Stimulated activated naive B cell treated with anti-CD40 and anti-IgM and Interleukin-4, amounts not matched to agents 10 μg/mL and 1 μg/mL and 100 μg/mL, for 72 hours (primary cell): ENCODE results near the gene SRBD1.
"Not testable (repeated sequence)": the region's sequence is repeated elsewhere in the genome, so short reads cannot be mapped to it uniquely, and the experiment has no call there.

Source experiments
- ATAC-seq, 2 donors: fragments of 150-1000 bp; cut with Tn5 transposase; replicated peaks; 2 replicates each; pipeline ENCODE4 v1.10.0; 2021; ENCODE audit warnings: moderate library complexity in 1 of 2
- DNase-seq: peaks from one replicate; pipeline ENCODE4 v3.0.0; 2021
- H3K27ac Mint-ChIP-seq: one replicate; pipeline ENCODE4 v1.8.0; 2022; ENCODE audit warnings: mild to moderate bottlenecking, mixed read lengths
- H3K27me3 Mint-ChIP-seq, 2 donors: one replicate each; pipeline ENCODE4 v1.8.0; 2022; ENCODE audit warnings: mixed read lengths in 2 of 2
- H3K36me3 Mint-ChIP-seq, 2 donors: one replicate each; pipeline ENCODE4 v1.8.0; 2022; ENCODE audit warnings: mixed read lengths in 2 of 2, mild to moderate bottlenecking in 1 of 2
- H3K4me1 Mint-ChIP-seq, 2 donors: one replicate each; pipeline ENCODE4 v1.8.0; 2022; ENCODE audit warnings: mixed read lengths in 2 of 2, mild to moderate bottlenecking in 1 of 2
- H3K4me3 Mint-ChIP-seq, 2 donors: one replicate each; pipeline ENCODE4 v1.8.0; 2022; ENCODE audit warnings: mild to moderate bottlenecking in 2 of 2, mixed read lengths in 2 of 2, moderate library complexity in 1 of 2
- H3K9me3 Mint-ChIP-seq, 2 donors: one replicate each; pipeline ENCODE4 v1.8.0; 2022; ENCODE audit warnings: mixed read lengths in 2 of 2, mild to moderate bottlenecking in 1 of 2

Gene SRBD1

DNA sequence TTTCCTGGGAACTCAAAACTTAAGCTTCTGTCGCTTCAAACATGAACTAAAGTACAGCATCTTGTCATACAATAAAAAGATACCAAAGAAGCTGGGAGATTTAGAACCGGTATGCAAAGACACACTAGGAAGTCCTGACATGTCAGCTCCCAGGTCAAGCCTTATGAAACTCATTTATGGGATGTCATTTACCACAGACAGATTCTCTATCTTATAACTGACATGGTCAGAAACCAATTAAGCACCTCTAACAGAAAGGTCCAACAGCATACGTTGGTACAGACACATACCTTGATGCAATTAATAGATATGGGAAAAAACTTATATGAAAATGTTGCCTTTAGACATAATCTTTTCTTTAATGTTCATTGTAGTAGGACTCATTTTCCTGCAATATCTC lies 169.0 kb downstream of the SRBD1 start:
- no peak overlapping the region for H3K27ac Mint-ChIP-seq
- peaks cover 23 to 45% of the 10 kb centered on the region in 2 donors for H3K36me3 Mint-ChIP-seq
- peaks cover 4 to 9% of the 10 kb centered on the region in 2 donors for H3K4me1 Mint-ChIP-seq
- ATAC-seq (no peak), DNase-seq (no peak)
- no peaks in the 10 kb centered on the region for H3K27me3 Mint-ChIP-seq
- H3K4me3 Mint-ChIP-seq: no peak overlapping the region
- H3K9me3 Mint-ChIP-seq: peaks cover 6 to 7% of the 10 kb centered on the region in 2 donors

DNA sequence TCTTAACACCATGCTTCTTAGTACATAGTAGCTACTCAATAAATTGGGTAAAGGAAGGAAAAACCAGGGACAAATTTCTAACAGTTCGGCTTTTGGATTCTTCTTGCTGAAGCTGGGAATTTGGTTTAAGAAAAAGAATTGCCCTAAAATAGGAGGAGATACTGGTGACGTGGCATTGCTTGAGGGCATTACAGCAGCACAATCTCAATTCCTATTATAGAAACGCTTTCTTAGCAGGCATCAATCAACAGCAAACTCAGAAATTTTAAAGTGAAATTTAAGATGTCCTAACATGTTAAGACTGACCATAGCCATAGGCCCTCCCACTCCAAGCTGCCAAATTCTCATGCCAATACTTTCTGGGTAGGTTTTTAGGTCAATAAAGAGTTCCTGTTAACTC lies 169.5 kb downstream of the SRBD1 start:
- Mint-ChIP-seq H3K4me3 (no peak overlapping the region), H3K27me3 (no peaks in the 10 kb centered on the region), H3K9me3 (peaks cover 6 to 7% of the 10 kb centered on the region in 2 donors), H3K4me1 (peaks cover 4 to 9% of the 10 kb centered on the region in 2 donors), H3K27ac (no peak overlapping the region), H3K36me3 (peaks cover 25 to 43% of the 10 kb centered on the region in 2 donors)
- DNase-seq (no peak), ATAC-seq (no peak)

GRCh38 chr2:45439788-45440773 lies 171.0 kb downstream of the SRBD1 start:
- Mint-ChIP-seq H3K36me3 (peaks cover 33 to 52% of the 10 kb centered on the region in 2 donors), H3K27ac (no peak overlapping the region), H3K4me3 (no peak overlapping the region), H3K27me3 (no peaks in the 10 kb centered on the region), H3K9me3 (peaks cover 11 to 12% of the 10 kb centered on the region in 2 donors), H3K4me1 (peaks cover 4 to 9% of the 10 kb centered on the region in 2 donors)
- no peak for DNase-seq
- no peak for ATAC-seq

GRCh38 chr2:45438872-45439665 lies 172.0 kb downstream of the SRBD1 start:
- H3K4me1 Mint-ChIP-seq: peaks cover 4 to 9% of the 10 kb centered on the region in 2 donors
- ATAC-seq (no peak), DNase-seq (no peak)
- H3K27ac Mint-ChIP-seq: no peak overlapping the region
- peaks cover 36 to 50% of the 10 kb centered on the region in 2 donors for H3K36me3 Mint-ChIP-seq
- no peaks in the 10 kb centered on the region for H3K27me3 Mint-ChIP-seq
- H3K9me3 Mint-ChIP-seq: peaks cover 11 to 12% of the 10 kb centered on the region in 2 donors
- no peak overlapping the region for H3K4me3 Mint-ChIP-seq

GRCh38 chr2:45436456-45436855 lies 174.6 kb downstream of the SRBD1 start:
- H3K27ac Mint-ChIP-seq: no peak overlapping the region
- no peak overlapping the region for H3K4me3 Mint-ChIP-seq
- DNase-seq (no peak), ATAC-seq (no peak)
- peaks cover 11 to 12% of the 10 kb centered on the region in 2 donors for H3K9me3 Mint-ChIP-seq
- no peaks in the 10 kb centered on the region for H3K27me3 Mint-ChIP-seq
- H3K36me3 Mint-ChIP-seq: peaks cover 36 to 47% of the 10 kb centered on the region in 2 donors
- H3K4me1 Mint-ChIP-seq: peaks cover 0 to 4% of the 10 kb centered on the region in 2 donors

GRCh38 chr2:45435316-45435715 lies 175.8 kb downstream of the SRBD1 start:
- H3K36me3 Mint-ChIP-seq: peaks cover 44 to 53% of the 10 kb centered on the region in 2 donors
- no peak for DNase-seq

GRCh38 chr2:45433363-45433762 lies 177.7 kb downstream of the SRBD1 start:
- no peaks in the 10 kb centered on the region for H3K27me3 Mint-ChIP-seq
- peaks cover 47 to 55% of the 10 kb centered on the region in 2 donors for H3K36me3 Mint-ChIP-seq
- ATAC-seq: no peak
- no peak for DNase-seq
- H3K4me1 Mint-ChIP-seq: peaks cover 0 to 4% of the 10 kb centered on the region in 2 donors
- no peak overlapping the region for H3K27ac Mint-ChIP-seq
- H3K4me3 Mint-ChIP-seq: no peak overlapping the region
- H3K9me3 Mint-ChIP-seq: peaks cover 12 to 15% of the 10 kb centered on the region in 2 donors

More at GRCh38 chr2:45435316-45435715, 175.8 kb downstream of the SRBD1 start:
- Mint-ChIP-seq H3K4me3 (no peak overlapping the region), H3K4me1 (peaks cover 0 to 4% of the 10 kb centered on the region in 2 donors), H3K27ac (no peak overlapping the region), H3K9me3 (peaks cover 12 to 15% of the 10 kb centered on the region in 2 donors), H3K27me3 (no peaks in the 10 kb centered on the region)
- ATAC-seq: no peak

DNA sequence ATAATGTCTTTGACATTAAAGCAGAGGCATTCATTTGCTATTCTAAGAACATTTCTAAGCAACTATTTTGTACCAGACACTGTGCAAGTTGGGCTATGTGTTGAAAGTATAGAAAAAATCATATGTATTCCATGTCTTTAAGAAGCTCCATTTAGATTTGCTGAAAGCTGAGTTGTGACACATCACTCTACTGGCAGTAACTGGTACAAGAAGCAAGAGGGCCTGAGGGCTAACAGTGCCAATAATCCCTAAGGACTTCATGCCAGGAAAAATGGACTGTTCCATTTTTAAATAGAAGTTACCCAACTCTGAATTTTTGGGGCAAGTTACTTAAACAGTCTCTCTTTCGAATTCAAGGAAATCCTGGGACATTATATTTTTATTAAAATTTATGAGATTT lies 178.7 kb downstream of the SRBD1 start:
- Mint-ChIP-seq H3K36me3 (peaks cover 39 to 50% of the 10 kb centered on the region in 2 donors), H3K27me3 (no peaks in the 10 kb centered on the region), H3K27ac (no peak overlapping the region), H3K9me3 (peaks cover 10 to 12% of the 10 kb centered on the region in 2 donors), H3K4me3 (no peak overlapping the region), H3K4me1 (peaks cover 3 to 8% of the 10 kb centered on the region in 2 donors)
- DNase-seq (no peak), ATAC-seq (no peak)

DNA sequence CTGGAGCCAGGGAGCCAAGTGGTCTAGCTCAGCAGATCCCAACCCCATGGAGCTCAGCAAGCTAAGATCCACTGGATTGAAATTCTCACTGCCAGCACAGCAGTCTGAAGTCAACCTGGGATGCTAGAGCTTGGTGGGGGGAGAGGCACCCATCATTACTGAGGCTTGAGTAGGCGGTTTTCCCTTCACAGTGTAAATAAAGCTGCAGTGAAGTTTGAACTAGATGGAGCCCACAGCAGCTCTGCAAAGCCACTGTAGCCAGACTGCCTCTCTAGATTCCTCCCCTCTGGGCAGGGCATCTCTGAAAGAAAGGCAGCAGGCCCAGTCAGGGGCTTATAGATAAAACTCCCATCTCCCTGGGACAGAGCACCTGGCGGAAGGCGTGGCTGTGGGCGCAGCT lies 185.0 kb downstream of the SRBD1 start:
- not testable (repeated sequence) for H3K9me3 Mint-ChIP-seq, H3K4me3 Mint-ChIP-seq, H3K27me3 Mint-ChIP-seq, DNase-seq, H3K27ac Mint-ChIP-seq, H3K4me1 Mint-ChIP-seq, ATAC-seq
- peaks cover 20 to 32% of the 10 kb centered on the region in 2 donors for H3K36me3 Mint-ChIP-seq

DNA sequence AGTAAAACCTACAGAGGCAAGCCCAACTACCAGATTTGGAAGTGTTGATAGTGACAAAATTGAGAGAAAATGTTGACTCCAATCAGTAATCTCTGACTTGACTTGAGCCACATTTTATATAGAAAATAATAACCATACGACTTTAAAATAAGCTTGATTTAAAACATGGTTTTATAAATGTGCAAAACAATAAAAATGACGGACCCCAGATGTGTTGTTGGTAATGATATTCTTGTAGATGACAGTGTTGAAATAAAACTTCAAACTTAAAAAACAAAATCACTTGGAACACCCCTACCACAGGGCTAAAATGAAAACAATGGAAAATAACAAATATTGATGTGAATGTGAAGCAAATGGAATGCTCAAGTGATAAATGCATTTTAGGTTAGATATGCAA lies 188.1 kb downstream of the SRBD1 start:
- DNase-seq (no peak), ATAC-seq (no peak)
- H3K4me1 Mint-ChIP-seq: peaks cover 1 to 2% of the 10 kb centered on the region in 2 donors
- H3K9me3 Mint-ChIP-seq: no peaks in the 10 kb centered on the region
- no peak overlapping the region for H3K4me3 Mint-ChIP-seq
- H3K27ac Mint-ChIP-seq: no peak overlapping the region
- no peaks in the 10 kb centered on the region for H3K27me3 Mint-ChIP-seq
- peaks cover 10 to 25% of the 10 kb centered on the region in 2 donors for H3K36me3 Mint-ChIP-seq

DNA sequence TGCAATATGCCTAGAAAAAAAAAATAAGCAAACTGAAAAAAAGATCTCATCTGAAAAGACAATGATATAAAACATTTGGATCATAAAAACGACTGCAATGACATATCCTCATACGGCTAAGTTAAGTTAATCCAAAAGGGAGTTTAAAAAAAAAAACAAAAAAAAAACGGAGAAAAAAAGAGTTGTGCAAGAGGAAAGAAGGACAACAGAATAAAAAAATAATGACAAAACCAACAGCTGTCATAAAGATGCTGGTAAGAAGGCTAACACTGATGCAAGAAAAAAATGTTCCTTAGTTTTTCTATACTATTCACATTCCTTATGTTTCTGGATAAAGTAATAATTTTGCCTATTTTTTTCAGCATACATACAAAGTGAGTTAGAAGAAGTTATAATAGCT lies 192.5 kb downstream of the SRBD1 start:
- DNase-seq: no peak
- ATAC-seq: no peak
- Mint-ChIP-seq H3K27ac (no peak overlapping the region), H3K4me3 (no peak overlapping the region), H3K27me3 (no peaks in the 10 kb centered on the region), H3K4me1 (no peaks in the 10 kb centered on the region), H3K36me3 (peaks cover 20 to 22% of the 10 kb centered on the region in 2 donors), H3K9me3 (no peaks in the 10 kb centered on the region)

DNA sequence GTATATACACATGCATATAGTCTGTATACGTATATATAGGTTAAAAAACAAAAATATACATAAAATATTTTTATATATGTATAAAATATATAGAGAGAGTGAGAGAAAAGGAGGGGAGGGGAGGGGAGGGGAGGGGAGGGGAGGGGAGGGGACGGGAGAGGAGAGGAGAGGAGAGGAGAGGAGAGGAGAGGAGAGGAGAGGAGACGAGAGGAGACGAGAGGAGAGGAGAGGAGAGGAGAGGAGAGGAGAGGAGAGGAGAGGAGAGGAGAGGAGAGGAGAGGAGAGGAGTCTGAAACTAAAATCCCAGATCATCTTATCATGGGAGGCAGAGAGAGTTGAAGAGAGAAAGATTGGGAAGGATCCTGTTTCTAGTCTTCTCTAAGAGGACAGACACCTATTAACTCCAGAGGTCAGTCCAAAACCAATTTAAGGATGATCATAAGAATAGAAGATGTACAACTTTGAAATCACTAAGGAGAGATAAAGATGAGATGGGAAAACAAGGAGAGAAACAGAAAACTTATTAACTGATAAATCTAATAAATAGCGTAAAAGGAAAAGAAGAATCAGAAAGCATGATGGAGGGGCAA lies 195.4 kb downstream of the SRBD1 start:
- DNase-seq (no peak), ATAC-seq (no peak)
- H3K4me1 Mint-ChIP-seq: peaks cover 0 to 7% of the 10 kb centered on the region in 2 donors
- no peak overlapping the region for H3K27ac Mint-ChIP-seq
- peaks cover 0 to 2% of the 10 kb centered on the region in 2 donors for H3K9me3 Mint-ChIP-seq
- no peaks in the 10 kb centered on the region for H3K27me3 Mint-ChIP-seq
- peaks cover 38 to 42% of the 10 kb centered on the region in 2 donors for H3K36me3 Mint-ChIP-seq
- no peak overlapping the region for H3K4me3 Mint-ChIP-seq

- no peak overlapping the region for H3K27ac Mint-ChIP-seq
- peaks cover 37 to 42% of the 10 kb centered on the region in 2 donors for H3K36me3 Mint-ChIP-seq
- peak in 1 of 2 donors; percentile 34 for ATAC-seq
- H3K4me1 Mint-ChIP-seq: peaks cover 0 to 7% of the 10 kb centered on the region in 2 donors
- no peak overlapping the region for H3K4me3 Mint-ChIP-seq
- no peaks in the 10 kb centered on the region for H3K27me3 Mint-ChIP-seq
- no peak for DNase-seq
- peaks cover 0 to 2% of the 10 kb centered on the region in 2 donors for H3K9me3 Mint-ChIP-seq
Measured at GRCh38 chr2:45412754-45413379, 198.2 kb downstream of the SRBD1 start.
